Panc1 (cell line): ENCODE results near the gene ADGRV1.

Experiments used
- POLR2AphosphoS5 ChIP-seq: IDR thresholded peaks from 2 replicates; pipeline ENCODE4 v1.6.1; 2012; ENCODE audit warnings: mild to moderate bottlenecking, low read depth, low read length, moderate library complexity
- SIN3A ChIP-seq: IDR thresholded peaks from 2 replicates; pipeline ENCODE4 v1.6.1; 2012; ENCODE audit warnings: low read depth, mild to moderate bottlenecking, low read length, moderate library complexity, borderline replicate concordance; ENCODE audit not compliant: insufficient read depth
- TCF7L2 ChIP-seq: IDR thresholded peaks from 2 replicates; pipeline ENCODE4 v1.6.1; 2011; ENCODE audit warnings: mild to moderate bottlenecking, low read depth, low read length, inconsistent platforms
- TF ChIP-seq, protein P1 (sequence below): fragments of 450-650 bp; IDR thresholded peaks from 2 replicates; pipeline ENCODE4 v1.5.1; 2017; ENCODE audit warnings: mild to moderate bottlenecking
- TF ChIP-seq, protein P2 (sequence below), 2 experiments: IDR thresholded peaks; 2 replicates each; pipeline ENCODE4 v1.6.1; 2011 to 2012; ENCODE audit warnings: low read depth in 2 of 2, control low read depth in 1 of 2, low read length in 1 of 2, mild to moderate bottlenecking in 1 of 2, moderate library complexity in 1 of 2; ENCODE audit not compliant: insufficient read depth in 1 of 2

DNA sequence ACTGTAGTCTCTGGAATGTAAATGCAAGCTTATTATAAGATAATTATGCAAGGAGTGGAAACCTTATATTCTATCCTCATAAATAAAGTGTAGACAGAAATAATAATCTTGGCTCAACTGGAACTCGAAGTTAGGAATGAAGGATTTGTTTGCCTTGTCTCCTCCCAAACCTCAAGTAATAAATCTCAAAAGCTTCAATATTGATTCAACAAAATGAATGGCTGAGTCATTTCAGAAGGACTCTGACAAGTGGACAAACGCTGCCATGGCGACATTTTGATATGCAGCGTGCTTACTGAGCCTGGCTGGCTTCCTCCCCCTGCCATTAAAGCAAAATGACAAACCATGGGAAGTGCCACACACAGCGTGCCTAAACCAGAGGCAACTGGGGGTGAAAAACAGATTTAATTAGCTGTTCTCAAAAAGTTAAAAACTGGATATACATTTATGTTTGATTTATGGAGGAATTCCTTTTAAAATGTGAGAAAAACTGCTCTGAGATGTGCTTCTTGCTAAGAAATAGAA, 10.5 kb upstream of the ADGRV1 start:
- TF ChIP-seq, protein P1, sequence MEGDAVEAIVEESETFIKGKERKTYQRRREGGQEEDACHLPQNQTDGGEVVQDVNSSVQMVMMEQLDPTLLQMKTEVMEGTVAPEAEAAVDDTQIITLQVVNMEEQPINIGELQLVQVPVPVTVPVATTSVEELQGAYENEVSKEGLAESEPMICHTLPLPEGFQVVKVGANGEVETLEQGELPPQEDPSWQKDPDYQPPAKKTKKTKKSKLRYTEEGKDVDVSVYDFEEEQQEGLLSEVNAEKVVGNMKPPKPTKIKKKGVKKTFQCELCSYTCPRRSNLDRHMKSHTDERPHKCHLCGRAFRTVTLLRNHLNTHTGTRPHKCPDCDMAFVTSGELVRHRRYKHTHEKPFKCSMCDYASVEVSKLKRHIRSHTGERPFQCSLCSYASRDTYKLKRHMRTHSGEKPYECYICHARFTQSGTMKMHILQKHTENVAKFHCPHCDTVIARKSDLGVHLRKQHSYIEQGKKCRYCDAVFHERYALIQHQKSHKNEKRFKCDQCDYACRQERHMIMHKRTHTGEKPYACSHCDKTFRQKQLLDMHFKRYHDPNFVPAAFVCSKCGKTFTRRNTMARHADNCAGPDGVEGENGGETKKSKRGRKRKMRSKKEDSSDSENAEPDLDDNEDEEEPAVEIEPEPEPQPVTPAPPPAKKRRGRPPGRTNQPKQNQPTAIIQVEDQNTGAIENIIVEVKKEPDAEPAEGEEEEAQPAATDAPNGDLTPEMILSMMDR: no peak
- TF ChIP-seq, protein P2, sequence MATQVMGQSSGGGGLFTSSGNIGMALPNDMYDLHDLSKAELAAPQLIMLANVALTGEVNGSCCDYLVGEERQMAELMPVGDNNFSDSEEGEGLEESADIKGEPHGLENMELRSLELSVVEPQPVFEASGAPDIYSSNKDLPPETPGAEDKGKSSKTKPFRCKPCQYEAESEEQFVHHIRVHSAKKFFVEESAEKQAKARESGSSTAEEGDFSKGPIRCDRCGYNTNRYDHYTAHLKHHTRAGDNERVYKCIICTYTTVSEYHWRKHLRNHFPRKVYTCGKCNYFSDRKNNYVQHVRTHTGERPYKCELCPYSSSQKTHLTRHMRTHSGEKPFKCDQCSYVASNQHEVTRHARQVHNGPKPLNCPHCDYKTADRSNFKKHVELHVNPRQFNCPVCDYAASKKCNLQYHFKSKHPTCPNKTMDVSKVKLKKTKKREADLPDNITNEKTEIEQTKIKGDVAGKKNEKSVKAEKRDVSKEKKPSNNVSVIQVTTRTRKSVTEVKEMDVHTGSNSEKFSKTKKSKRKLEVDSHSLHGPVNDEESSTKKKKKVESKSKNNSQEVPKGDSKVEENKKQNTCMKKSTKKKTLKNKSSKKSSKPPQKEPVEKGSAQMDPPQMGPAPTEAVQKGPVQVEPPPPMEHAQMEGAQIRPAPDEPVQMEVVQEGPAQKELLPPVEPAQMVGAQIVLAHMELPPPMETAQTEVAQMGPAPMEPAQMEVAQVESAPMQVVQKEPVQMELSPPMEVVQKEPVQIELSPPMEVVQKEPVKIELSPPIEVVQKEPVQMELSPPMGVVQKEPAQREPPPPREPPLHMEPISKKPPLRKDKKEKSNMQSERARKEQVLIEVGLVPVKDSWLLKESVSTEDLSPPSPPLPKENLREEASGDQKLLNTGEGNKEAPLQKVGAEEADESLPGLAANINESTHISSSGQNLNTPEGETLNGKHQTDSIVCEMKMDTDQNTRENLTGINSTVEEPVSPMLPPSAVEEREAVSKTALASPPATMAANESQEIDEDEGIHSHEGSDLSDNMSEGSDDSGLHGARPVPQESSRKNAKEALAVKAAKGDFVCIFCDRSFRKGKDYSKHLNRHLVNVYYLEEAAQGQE (IDR thresholded peaks at IDR 0.05; ENCODE audit: insufficient read depth in 1 of 2, low read depth in 2 of 2, low read length in 1 of 2): no peak
- TF ChIP-seq POLR2AphosphoS5: no peak
- TF ChIP-seq SIN3A: no peak
- TF ChIP-seq TCF7L2: no peak
